ENCODE data around the gene LPP.

LPP gene

DNA sequence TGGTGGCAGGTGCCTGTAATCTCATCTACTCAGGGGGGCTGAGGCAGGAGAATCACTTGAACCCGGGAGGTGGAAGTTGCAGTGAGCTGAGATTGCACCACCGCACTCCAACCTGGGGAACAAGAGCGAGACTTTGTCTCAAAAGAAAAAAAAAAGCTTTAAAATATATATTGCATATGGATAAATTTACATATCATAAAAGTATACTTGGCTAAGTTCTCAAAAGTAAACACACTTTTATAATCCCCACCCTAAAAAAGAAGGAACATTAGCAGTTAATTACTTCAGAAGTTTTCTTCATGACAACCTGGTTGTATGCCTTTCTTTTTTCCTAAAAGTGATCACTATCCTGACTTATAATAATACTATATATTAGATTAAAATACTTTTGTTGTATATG, 648.7 kb downstream of the LPP start:
- no peak for TF ChIP-seq GATA1 (IDR thresholded peaks at IDR 0.05; ENCODE audit: low read depth, low read length)
- no peak for TF ChIP-seq POLR2A (IDR thresholded peaks at IDR 0.05; ENCODE audit: low read length)
- DNase-seq, result no peak

DNA sequence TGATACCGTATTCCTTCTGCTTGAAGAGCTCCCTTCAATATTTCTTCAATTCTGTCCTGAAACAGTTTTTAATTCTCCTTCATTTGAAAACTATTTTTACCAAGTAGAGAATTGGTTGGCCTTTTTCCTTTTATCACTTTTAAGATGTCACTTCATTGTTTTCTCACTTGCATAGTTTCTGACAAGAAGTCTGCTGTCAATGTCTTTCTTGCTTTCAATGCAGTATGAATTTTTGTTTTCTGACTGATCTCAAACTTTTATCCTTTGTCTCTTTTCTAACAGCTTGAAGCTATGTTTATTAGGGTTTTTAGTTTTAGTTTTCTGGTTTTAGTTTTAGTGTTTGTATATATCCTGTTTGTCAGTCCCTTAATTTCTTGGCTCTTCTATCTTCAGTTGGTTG, 653.0 kb downstream of the LPP start:
- TF ChIP-seq POLR2A (IDR thresholded peaks at IDR 0.05; ENCODE audit: low read length), result no peak
- TF ChIP-seq GATA1 (IDR thresholded peaks at IDR 0.05; ENCODE audit: low read depth, low read length), result no peak
- no peak for DNase-seq

DNA sequence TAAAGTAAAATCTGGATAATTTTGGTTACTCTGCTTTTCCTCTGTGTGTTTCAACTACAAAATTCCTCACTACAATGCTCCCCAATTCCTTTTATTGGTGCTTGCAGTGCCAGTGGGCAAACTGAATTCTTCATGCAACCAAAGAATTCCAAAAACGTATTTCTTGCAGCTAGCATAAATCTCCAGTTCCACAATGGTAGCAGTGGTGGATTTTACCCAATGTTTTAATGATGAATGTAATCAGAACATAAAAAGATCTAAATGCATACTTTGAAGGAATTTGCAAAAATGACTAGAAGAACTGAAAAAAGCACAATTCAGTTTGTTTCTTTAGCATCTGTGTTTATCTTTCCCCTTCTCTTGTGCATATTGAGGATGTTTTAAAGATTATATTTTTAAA, 658.2 kb downstream of the LPP start:
- DNase-seq, result no peak
- no peak for TF ChIP-seq POLR2A (IDR thresholded peaks at IDR 0.05; ENCODE audit: low read length)

DNA sequence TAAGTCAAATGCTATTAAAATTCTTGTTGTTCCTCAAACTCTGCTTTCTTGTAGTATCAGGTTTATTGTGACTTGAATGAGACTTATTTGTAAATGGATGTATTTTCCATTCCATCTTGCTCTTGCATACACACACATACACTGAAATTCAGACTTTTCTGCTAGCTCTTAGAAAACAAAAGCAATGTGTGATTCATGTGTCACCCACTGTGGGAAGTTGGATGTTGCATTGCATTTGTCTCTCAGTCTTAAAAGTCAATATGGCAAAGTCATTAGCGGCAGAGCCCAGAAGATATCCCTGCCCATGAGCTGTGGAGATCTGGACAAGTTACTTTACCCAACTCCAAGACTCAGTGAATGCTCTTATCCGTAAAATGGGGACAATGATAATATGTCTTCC, 660.6 kb downstream of the LPP start:
- no peak for DNase-seq

DNA sequence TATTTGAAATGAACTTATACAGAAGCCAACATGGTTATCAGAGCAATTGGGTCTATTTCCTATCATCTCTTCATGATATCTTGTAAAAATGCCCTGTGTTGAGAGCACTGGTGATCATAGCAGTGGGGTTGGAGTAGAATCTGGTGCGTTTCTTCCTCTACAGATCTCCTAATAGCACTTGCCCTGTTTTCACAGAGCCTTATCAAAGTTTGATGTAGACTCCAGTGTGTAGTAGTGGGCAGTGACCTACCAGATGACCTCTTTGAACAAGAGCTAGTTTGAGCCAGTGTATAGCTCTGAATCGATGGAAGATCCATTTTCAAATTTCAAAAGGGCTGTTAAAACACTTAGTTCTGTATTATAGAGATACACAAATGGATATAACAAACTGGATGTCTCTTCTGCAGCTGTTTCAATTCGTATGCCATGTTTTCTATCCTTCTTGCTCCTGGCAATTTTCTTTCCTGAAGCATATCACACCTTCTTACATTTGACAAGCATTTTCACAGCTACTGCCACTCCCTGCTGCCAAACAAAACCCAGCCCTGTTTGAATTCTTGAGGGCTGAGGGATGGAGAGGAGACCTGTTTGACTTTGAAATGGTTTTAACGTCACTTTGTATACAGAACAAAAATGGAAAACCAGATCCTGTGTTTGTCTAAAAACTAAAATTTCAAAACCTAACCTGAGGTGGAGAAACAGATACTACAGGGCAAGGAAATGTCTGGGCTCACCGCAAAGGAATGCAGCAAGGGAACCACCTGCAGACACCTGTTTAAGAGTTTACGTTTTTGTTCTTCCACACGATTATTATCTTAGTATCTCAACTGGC, 663.4 kb downstream of the LPP start:
- DNase-seq, result no peak
- TF ChIP-seq POLR2A (IDR thresholded peaks at IDR 0.05; ENCODE audit: low read length) (no peak), GATA1 (IDR thresholded peaks at IDR 0.05; ENCODE audit: low read depth, low read length) (no peak)

More for the DNA sequence above, 660.6 kb downstream of the LPP start:
- no peak for TF ChIP-seq POLR2A (IDR thresholded peaks at IDR 0.05; ENCODE audit: low read length)
- no peak for TF ChIP-seq GATA1 (IDR thresholded peaks at IDR 0.05; ENCODE audit: low read depth, low read length)

DNA sequence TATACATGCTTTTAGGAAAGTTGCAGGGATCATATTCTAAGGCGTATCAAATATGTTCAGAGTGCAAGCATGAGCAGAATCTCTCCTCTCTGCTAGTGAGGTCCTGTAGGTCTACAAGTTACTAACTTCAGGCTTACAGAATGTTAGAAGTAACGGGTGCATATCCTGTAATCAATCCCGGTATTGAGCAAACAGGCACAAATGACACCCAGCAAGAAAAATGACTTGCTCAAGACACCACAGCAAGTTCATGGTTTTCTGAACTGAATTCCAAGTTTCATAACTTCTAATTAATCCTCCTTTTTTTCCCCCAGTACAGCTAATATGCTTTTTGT, 663.9 kb downstream of the LPP start:
- TF ChIP-seq POLR2A (IDR thresholded peaks at IDR 0.05; ENCODE audit: low read length) (no peak), GATA1 (IDR thresholded peaks at IDR 0.05; ENCODE audit: low read depth, low read length) (no peak)
- no peak for DNase-seq

DNA sequence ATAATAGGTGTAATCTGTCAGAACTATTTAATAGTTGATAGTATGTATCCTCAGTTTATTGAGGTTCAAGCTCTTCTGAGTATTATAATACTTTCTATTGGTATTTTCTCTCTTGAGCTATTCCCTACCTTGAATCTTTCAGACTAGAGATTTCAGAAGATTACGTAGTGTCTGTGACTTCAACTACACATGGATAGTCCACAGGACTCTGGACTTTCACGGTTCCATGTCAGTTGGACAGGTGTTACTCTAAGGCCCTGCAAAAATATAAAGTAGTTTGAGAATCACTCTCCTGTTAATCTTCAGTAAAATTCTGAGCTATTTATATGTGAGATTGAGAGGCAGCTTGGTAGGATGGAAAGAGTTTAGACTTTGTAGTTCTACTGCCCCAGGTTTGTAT, 664.3 kb downstream of the LPP start:
- DNase-seq, result no peak
- TF ChIP-seq POLR2A (IDR thresholded peaks at IDR 0.05; ENCODE audit: low read length), result no peak
- no peak for TF ChIP-seq GATA1 (IDR thresholded peaks at IDR 0.05; ENCODE audit: low read depth, low read length)

DNA sequence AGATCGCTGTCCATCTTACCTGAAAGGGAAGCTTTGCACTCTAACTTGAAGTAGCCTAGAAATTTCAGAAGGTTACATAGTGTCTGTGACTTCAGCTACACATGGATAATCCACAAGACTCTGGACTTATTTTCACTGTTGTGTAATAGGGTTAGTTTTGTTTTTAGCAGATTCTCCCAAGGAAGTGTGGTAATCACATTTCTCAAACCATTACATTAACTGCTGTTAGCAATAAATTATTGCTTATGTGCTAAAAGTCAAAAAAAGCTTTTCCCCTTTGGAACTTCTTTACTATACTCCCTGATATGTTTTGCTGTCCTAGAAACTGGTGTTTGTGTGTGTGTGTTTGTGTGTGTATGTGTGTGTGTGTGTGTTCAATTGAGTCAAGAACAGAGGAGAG, 666.0 kb downstream of the LPP start:
- DNase-seq, result no peak
- no peak for TF ChIP-seq POLR2A (IDR thresholded peaks at IDR 0.05; ENCODE audit: low read length)
- no peak for TF ChIP-seq GATA1 (IDR thresholded peaks at IDR 0.05; ENCODE audit: low read depth, low read length)

DNA sequence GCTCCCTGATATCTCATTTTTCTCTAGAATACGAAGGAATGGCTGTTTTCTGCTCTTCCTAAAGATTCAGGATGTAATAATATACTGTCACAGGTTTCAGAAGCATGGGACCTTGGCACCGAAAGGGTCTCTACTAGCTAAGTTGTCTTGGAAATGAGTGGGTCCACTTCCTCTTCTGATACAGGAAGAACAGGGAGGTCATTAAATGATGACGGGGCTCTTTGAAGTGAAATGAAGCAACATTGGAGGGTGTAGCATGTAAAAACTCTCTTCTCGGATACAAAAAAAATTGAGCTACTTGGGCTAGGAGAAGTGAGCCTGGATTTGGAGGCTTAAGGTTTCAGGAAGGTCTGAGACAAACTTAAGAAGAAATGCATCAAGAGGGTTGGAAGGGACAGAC, 668.0 kb downstream of the LPP start:
- TF ChIP-seq GATA1 (IDR thresholded peaks at IDR 0.05; ENCODE audit: low read depth, low read length) (no peak), POLR2A (IDR thresholded peaks at IDR 0.05; ENCODE audit: low read length) (no peak)
- DNase-seq, result no peak

DNA sequence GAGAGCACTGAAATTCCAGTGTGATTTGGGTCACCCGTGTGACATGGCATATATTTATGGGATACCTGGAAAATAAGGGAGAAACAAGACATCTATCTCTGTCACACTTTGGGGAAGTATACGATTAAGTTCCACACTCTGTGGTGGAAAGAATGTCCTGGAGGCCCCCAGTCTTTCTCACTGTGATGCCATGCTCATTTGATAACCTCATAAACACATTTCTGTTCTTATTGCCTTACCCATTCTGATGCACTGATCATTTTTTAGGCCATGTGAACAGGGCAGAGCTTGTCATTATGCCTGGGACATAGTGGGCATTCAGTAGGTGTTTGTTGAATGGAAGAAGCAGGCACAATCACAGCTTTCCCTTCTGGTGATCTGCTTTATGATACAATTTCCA, 668.5 kb downstream of the LPP start:
- no peak for DNase-seq
- TF ChIP-seq POLR2A (IDR thresholded peaks at IDR 0.05; ENCODE audit: low read length) (no peak), GATA1 (IDR thresholded peaks at IDR 0.05; ENCODE audit: low read depth, low read length) (no peak)

DNA sequence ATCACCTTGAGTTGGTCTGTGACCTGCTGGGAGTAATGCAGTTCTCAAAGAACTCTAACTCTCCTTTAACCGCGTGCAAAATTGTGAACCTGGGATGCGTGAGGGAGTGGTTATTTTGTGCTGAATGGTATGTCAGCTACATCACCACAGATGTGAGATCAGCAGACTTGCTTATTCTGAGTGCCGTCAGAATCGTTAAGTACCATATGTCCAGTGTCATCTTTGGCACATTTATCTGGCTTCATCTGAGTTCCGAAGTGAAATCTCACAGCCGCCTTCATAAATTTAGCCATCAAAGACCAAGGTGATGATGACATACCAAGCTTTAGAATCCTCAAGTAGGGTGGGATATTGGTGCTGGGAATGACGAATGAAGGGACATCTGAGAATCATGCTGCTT, 670.6 kb downstream of the LPP start:
- no peak for DNase-seq
- TF ChIP-seq GATA1 (IDR thresholded peaks at IDR 0.05; ENCODE audit: low read depth, low read length) (no peak), POLR2A (IDR thresholded peaks at IDR 0.05; ENCODE audit: low read length) (no peak)

DNA sequence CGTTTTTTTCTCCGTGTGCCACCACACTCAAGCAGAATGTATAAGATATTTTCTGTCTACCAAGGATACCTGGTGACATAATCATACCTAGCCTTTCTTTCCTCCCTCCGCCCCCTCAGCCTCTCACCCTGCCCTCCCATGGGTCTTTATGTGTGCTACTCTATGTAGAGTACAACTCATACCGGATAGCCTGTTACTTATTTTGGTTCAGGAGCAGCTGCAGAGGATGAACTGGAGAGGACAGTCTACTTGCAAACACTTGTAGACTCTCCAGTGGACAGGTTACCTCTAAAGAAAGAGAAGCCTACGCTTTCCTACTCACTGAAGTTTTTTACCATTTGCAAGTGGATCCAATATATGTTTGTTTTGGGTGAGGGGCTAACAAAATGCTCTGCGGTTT, 671.9 kb downstream of the LPP start:
- TF ChIP-seq GATA1 (IDR thresholded peaks at IDR 0.05; ENCODE audit: low read depth, low read length), result no peak
- TF ChIP-seq POLR2A (IDR thresholded peaks at IDR 0.05; ENCODE audit: low read length), result no peak
- no peak for DNase-seq

DNA sequence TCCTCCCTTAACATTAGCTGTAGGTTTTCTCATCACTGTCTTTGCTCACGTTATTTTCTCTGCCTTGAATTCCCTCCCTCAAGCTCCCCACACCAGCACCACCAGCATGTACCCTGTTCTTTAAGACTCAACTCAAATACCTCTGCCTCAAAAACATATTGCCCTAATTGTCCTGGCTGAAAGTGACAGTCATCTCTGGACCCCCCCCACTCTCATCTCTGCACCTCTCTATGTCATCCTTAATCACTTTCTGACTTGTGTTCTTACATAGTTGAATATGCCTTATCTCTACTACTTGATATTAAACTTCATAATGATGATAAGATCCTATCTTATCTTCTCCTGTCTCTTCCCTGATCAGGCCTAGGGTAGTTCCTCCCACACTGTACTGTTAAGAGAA, 672.6 kb downstream of the LPP start:
- TF ChIP-seq GATA1 (IDR thresholded peaks at IDR 0.05; ENCODE audit: low read depth, low read length) (no peak), POLR2A (IDR thresholded peaks at IDR 0.05; ENCODE audit: low read length) (no peak)
- no peak for DNase-seq

DNA sequence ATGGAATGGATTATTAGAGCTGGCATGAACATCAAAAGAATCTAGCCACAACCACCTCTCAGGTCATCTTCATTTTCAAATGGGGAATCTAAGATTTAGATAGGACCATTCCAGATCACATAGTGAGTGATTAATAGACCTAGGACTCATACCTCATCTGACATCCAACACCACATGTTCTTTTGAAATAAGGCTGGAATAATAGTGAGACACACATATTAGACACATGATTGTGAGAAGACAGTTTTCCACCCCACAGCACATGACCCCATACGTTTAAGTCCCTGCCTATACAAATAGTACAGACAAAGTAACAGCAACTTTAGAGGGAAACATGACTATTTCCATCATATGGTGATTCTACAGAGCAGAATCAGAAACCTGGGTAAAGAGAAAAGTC, 673.1 kb downstream of the LPP start:
- TF ChIP-seq POLR2A (IDR thresholded peaks at IDR 0.05; ENCODE audit: low read length), result no peak
- TF ChIP-seq GATA1 (IDR thresholded peaks at IDR 0.05; ENCODE audit: low read depth, low read length), result no peak
- no peak for DNase-seq

DNA sequence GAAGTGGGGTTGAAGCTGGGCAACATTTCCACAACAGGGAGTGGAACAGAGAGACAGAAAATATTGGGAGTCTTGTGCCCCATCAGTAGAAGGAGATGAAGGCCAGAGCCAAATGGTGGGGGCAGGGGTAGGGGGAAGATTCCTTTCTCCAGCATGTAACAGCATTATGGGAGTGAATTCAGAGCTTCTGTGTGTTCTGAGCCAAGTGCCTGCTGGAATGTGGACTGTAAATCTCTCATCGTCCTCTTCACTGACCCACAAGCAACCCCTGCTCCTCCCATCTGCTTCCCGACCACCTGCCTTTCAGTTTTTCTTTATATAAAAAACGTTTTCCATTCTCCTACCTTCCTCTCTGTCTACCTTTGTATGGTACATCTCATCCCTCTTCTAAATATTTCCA, 673.6 kb downstream of the LPP start:
- DNase-seq, result no peak
- TF ChIP-seq GATA1 (IDR thresholded peaks at IDR 0.05; ENCODE audit: low read depth, low read length) (no peak), POLR2A (IDR thresholded peaks at IDR 0.05; ENCODE audit: low read length) (no peak)

DNA sequence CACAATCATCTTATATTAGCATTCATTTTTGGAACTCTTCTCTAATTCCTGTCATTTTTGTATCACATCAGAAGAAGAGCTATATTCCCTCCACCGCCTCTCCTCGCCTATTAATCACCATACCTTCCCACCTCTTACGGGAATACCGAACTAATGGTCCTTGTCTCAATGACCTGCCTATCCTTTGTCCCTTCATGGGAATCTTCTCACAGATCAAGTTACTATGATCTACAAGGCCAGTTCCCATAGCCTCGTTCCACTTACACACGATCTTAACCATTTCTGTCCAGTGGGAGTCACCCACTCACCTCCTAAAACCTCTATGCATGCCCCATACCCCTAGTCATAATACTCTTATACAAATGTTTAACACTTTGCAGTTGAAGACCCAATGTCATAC, 675.2 kb downstream of the LPP start:
- TF ChIP-seq GATA1 (IDR thresholded peaks at IDR 0.05; ENCODE audit: low read depth, low read length), result no peak
- no peak for TF ChIP-seq POLR2A (IDR thresholded peaks at IDR 0.05; ENCODE audit: low read length)
- DNase-seq, result no peak
